Natural killer cell (primary cell): ENCODE results near the gene ZNF334. TPM values are rescaled to one million over a fixed set of nuclear protein-coding genes. Genes with fewer than 3 reads are reported as not detected.

Experiments used
- ATAC-seq, 3 donors: fragments of 150-1000 bp in 2 of 3; fragments of 200-7000 bp in 1 of 3; cut with Tn5 transposase; 1 replicate in 1 of 3; 2 replicates in 2 of 3; pipeline ENCODE4 v1.10.0; 2021; ENCODE audit warnings: mild to moderate bottlenecking in 2 of 3, moderate library complexity in 2 of 3
- DNase-seq, 2 donors: peaks; one replicate each; pipeline versions ENCODE4 v3.0.0 to v3.0.0-alpha.2; 2013 to 2021; ENCODE audit warnings: mixed read lengths in 1 of 2
- H3K27ac ChIP-seq: one replicate; pipeline ENCODE4 v1.5.1; 2013; ENCODE audit warnings: mild to moderate bottlenecking, low read length
- H3K27me3 ChIP-seq: one replicate; pipeline ENCODE4 v1.6.1; 2013; ENCODE audit warnings: low read length; ENCODE audit not compliant: control insufficient read depth, insufficient read depth
- H3K36me3 ChIP-seq: one replicate; pipeline ENCODE4 v1.6.1; 2013; ENCODE audit warnings: low read length; ENCODE audit not compliant: control insufficient read depth, insufficient read depth
- H3K4me1 ChIP-seq: one replicate; pipeline ENCODE4 v1.6.1; 2013; ENCODE audit warnings: low read length; ENCODE audit not compliant: control insufficient read depth, insufficient read depth
- H3K4me3 ChIP-seq: one replicate; pipeline ENCODE4 v1.5.1; 2013; ENCODE audit warnings: low read length
- H3K9me3 ChIP-seq: one replicate; pipeline ENCODE4 v1.6.1; 2013; ENCODE audit warnings: low read length; ENCODE audit not compliant: control insufficient read depth, insufficient read depth
- H3K27ac Mint-ChIP-seq, 2 donors: one replicate each; pipeline ENCODE4 v1.8.0; 2022; ENCODE audit warnings: mild to moderate bottlenecking in 2 of 2, mixed read lengths in 2 of 2, moderate library complexity in 1 of 2
- H3K27me3 Mint-ChIP-seq, 2 donors: one replicate each; pipeline ENCODE4 v1.8.0; 2022; ENCODE audit warnings: low read depth in 2 of 2, mixed read lengths in 2 of 2
- H3K36me3 Mint-ChIP-seq: one replicate; pipeline ENCODE4 v1.8.0; 2022; ENCODE audit warnings: mixed read lengths
- H3K4me1 Mint-ChIP-seq, 2 donors: one replicate each; pipeline ENCODE4 v1.8.0; 2022; ENCODE audit warnings: mixed read lengths in 2 of 2
- H3K4me3 Mint-ChIP-seq: one replicate; pipeline ENCODE4 v1.8.0; 2022; ENCODE audit warnings: mild to moderate bottlenecking, moderate library complexity, mixed read lengths
- H3K9me3 Mint-ChIP-seq, 2 donors: one replicate each; pipeline ENCODE4 v1.8.0; 2022; ENCODE audit warnings: mixed read lengths in 2 of 2
- CTCF ChIP-seq: fragments of 200-600 bp; IDR thresholded peaks from one replicate; pipeline ENCODE4 v1.8.0; 2022; ENCODE audit warnings: antibody characterized with exemption
- WGBS: methylation state at CpG from one replicate; pipeline ENCODE4 v1.1.7; 2013; ENCODE audit warnings: missing lambda C conversion rate; ENCODE audit not compliant: insufficient coverage; 5-methylcytosine and 5-hydroxymethylcytosine counted together
- intact Hi-C: fragments of 100-400 bp; cut with micrococcal nuclease; formaldehyde crosslinking; loops from one replicate; pipeline ENCODE4 v1.14.2; 2022
- total RNA-seq, 4 donors: library from RNA; stranded (reverse); fragments of 120-200 nt in 1 of 4; gene quantifications; one replicate each; pipeline versions ENCODE4 v1.2.3 to v1.2.4, GENCODE V29; 2013 to 2022

ZNF334 gene
- total RNA-seq, 3 donors from 2014 or later (not counting 1 experiment from before 2014, with no cell fraction given) = 0.43 to 0.59 (median 0.43) TPM

GRCh38 chr20:46545077-46545826 is 31.9 kb upstream of the ZNF334 start:
- WGBS = 48% methylated on average over 14 of the region's 14 CpGs
- Mint-ChIP-seq H3K4me3 (peak overlapping the region; percentile 11), H3K9me3 (no peaks in the 10 kb centered on the region), H3K4me1 (peaks cover 12 to 14% of the 10 kb centered on the region in 2 donors), H3K36me3 (no peaks in the 10 kb centered on the region), H3K27me3 (no peaks in the 10 kb centered on the region), H3K27ac (peak overlapping the region in 1 of 2 donors; percentile 41)
- TF ChIP-seq CTCF = no peak
- Histone ChIP-seq H3K4me1 (peaks cover 25% of the 10 kb centered on the region), H3K27me3 (no peaks in the 10 kb centered on the region), H3K27ac (no peak overlapping the region), H3K36me3 (no peaks in the 10 kb centered on the region), H3K4me3 (no peak overlapping the region), H3K9me3 (no peaks in the 10 kb centered on the region)
- peak in 1 of 2 donors; percentile 32 for DNase-seq
- ATAC-seq = peak; percentile 67 to 80 (median 79)
- intact Hi-C loops = no loop called here

GRCh38 chr20:46544576-46544975 is 31.2 kb upstream of the ZNF334 start:
- DNase-seq (no peak), ATAC-seq (no peak)
- no CpG with 5 or more reads among the region's 3 CpGs for whole genome bisulfite sequencing
- Histone ChIP-seq H3K9me3 (no peaks in the 10 kb centered on the region), H3K4me3 (no peak overlapping the region), H3K4me1 (peaks cover 25% of the 10 kb centered on the region), H3K36me3 (no peaks in the 10 kb centered on the region), H3K27ac (no peak overlapping the region), H3K27me3 (no peaks in the 10 kb centered on the region)
- H3K27me3 Mint-ChIP-seq = no peaks in the 10 kb centered on the region
- no peaks in the 10 kb centered on the region for H3K36me3 Mint-ChIP-seq
- peaks cover 12 to 14% of the 10 kb centered on the region in 2 donors for H3K4me1 Mint-ChIP-seq
- intact Hi-C loops = no loop called here
- no peaks in the 10 kb centered on the region for H3K9me3 Mint-ChIP-seq
- no peak overlapping the region for H3K4me3 Mint-ChIP-seq
- no peak for TF ChIP-seq CTCF
- H3K27ac Mint-ChIP-seq = no peak overlapping the region

- WGBS = 40% methylated on average over 1 of the region's 1 CpG
- no peak overlapping the region for H3K27ac ChIP-seq
- TF ChIP-seq CTCF = no peak
- H3K4me1 ChIP-seq = peaks cover 25% of the 10 kb centered on the region
- H3K27me3 ChIP-seq = no peaks in the 10 kb centered on the region
- no peaks in the 10 kb centered on the region for H3K36me3 Mint-ChIP-seq
- peaks cover 12 to 14% of the 10 kb centered on the region in 2 donors for H3K4me1 Mint-ChIP-seq
- no peak for DNase-seq
- no peak for ATAC-seq
- no peak overlapping the region for H3K27ac Mint-ChIP-seq
- no peaks in the 10 kb centered on the region for H3K36me3 ChIP-seq
- H3K9me3 ChIP-seq = no peaks in the 10 kb centered on the region
- no peak overlapping the region for H3K4me3 Mint-ChIP-seq
- no peak overlapping the region for H3K4me3 ChIP-seq
- peaks cover 0 to 3% of the 10 kb centered on the region in 2 donors for H3K27me3 Mint-ChIP-seq
- intact Hi-C loops = no loop called here
- H3K9me3 Mint-ChIP-seq = no peaks in the 10 kb centered on the region
Observed at GRCh38 chr20:46543959-46544358, 30.6 kb upstream of the ZNF334 start.
